GM21528 (cell line): ENCODE measurements around the gene PRPF40A.

ENCODE experiments used
- ATAC-seq: cut with Tn5 transposase; IDR thresholded peaks from one replicate; pipeline ENCODE4 v1.9.1; 2021; ENCODE audit warnings: mild to moderate bottlenecking, moderate library complexity; ENCODE audit not compliant: unreplicated experiment, low FRiP score

The PRPF40A gene

GRCh38 chr2:152623076-152623740 is 94.1 kb downstream of the PRPF40A start:
- ATAC-seq = no peak

- ATAC-seq = no peak
These were observed 95.0 kb downstream of the PRPF40A start for GRCh38 chr2:152622219-152622618.

DNA sequence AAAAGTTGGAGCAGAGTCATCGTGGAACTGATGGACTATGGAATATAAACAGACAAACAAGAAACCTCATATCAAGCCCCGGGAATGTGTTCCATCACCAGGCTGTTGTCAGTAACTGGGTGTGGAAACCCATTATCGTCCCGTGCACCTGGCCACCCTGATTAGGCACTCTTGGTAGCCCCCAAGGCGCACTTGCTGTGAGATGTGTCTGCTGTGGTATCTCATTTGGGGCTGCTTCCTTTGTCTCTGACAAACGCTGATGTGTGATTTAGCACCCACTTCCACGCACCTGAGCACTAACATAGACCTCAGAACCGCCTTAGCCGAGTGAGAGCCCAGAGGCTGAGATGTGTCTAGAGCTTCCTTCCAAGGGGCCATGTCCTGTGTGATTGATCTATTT is 96.3 kb downstream of the PRPF40A start:
- ATAC-seq = no peak

- ATAC-seq = no peak
These were observed 97.1 kb downstream of the PRPF40A start for GRCh38 chr2:152620208-152620607.

- no peak for ATAC-seq
These were observed 99.1 kb downstream of the PRPF40A start for GRCh38 chr2:152618193-152618564.

GRCh38 chr2:152617456-152618192 is 99.6 kb downstream of the PRPF40A start:
- no peak for ATAC-seq

- ATAC-seq = no peak
These were observed 102.1 kb downstream of the PRPF40A start for GRCh38 chr2:152615177-152615576.

- peak; percentile 28 for ATAC-seq
These were observed 104.0 kb downstream of the PRPF40A start for GRCh38 chr2:152613235-152613634.

DNA sequence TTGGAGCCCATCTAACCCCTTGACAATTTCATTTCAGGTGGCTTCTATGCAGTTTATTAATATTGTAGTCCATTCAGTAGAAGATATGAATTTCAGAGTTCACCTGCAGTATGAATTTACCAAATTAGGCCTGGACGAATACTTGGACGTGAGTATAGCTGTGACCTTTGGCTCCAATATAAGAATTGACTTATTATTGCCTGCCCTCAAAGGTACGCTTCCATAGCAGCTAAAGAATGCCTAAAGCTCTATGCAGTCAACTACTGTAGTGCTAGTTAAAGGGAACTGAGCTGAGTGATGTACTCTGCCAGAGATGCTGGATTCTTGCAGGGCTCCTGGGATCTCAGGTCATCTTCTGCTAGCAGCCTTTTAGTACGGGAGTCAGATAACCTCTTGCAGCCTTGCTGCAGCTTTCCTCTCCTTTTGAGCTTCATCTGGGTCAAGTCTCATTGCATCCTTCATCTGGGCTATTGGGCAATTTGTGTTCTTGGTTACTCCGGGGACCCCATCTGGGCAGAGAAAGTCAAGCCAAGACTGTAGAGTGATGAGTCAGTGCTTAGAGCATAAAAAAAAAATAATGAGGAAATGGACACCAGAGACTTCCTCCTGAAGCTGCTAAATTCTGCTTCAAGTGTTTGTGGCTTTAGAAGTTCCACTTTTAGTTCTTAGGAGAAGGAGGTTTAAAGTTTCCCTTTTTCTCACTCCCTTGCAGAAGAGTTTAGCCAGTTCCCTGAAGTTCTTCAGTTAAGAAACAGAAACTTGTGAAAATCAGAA is 105.6 kb downstream of the PRPF40A start:
- ATAC-seq = peak; percentile 87

GRCh38 chr2:152609699-152610098 is 107.6 kb downstream of the PRPF40A start:
- no peak for ATAC-seq

GRCh38 chr2:152609154-152609553 is 108.1 kb downstream of the PRPF40A start:
- ATAC-seq = no peak

DNA sequence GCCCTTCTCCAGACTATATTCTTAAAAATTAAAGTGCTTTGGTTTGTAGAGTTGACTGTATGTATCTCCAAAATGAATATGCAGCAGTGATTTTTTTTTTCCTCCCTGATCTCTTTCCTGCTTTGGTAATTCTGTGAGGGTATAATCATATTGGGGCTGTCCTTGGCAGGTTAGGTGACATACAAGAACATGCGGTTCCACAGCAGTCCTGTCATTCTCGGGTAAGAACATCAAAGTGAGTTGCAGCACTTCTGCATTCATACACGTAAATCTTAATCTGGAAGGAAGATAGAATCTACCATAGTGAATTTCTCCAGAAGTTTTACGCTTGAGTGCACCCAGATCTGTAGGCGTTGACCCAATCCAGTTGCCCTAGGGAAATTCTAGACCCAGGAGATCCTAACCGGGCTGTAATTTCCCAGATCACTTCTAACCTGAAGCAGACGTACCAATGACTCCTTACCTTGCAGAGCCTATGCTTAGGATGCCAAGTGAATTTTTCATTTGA is 109.4 kb downstream of the PRPF40A start:
- ATAC-seq = no peak

DNA sequence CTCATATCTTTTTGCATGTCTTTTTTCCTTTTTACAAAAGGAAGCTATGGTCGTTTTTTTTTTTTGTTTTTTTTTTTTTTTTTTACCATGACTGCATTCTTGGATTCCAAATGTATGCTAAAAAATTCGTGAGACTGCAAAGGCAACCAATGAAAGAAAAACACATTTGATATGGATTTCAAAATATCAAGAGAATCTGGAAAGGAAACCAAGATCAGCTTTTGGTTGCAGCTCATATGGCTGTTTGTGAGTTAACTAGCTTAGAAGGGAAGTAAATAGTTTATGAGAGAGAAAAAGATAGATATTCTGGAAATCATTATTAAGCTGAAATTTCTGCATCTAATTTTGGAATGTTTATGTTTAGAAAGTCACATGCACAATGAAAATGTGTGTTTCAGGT is 110.3 kb downstream of the PRPF40A start:
- ATAC-seq = no peak

- no peak for ATAC-seq
These were observed 111.2 kb downstream of the PRPF40A start for GRCh38 chr2:152606081-152606480.

DNA sequence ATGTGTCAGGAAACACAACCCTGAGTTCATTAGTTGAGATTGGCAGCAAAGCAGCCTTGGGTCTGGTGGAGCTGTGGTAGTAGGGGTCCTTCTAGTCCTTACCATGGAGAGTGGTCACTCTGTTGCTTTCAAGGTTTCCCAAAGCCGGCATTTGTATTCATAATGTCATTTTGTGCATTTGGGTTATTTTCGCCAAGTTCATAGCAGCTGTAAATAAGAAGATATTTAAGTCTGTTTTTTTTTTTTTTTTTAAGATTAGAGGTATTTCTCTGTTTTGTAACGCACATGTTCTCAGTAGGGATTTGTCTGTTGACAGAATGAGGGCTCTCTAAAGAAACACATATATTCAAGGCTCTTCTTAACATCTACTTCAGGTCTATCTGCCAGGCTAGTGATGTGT is 114.1 kb downstream of the PRPF40A start:
- ATAC-seq = no peak

- no peak for ATAC-seq
These were observed 114.5 kb downstream of the PRPF40A start for GRCh38 chr2:152602750-152603149.
